K562 (cell line): ENCODE data around the gene AFG1L. TPM values are rescaled to one million over a fixed set of nuclear protein-coding genes. Genes with fewer than 3 reads are reported as not detected.

ENCODE experiments used
- HDAC2 ChIP-seq: fragments of 450-650 bp; IDR thresholded peaks from 2 replicates; pipeline ENCODE4 v1.6.1; 2016; ENCODE audit warnings: mild to moderate bottlenecking
- HINFP ChIP-seq: fragments of 450-650 bp; conservative IDR thresholded peaks from 2 replicates; pipeline ENCODE4 v1.6.1; 2016; ENCODE audit warnings: missing genetic modification characterization, low read depth, mild to moderate bottlenecking, control low read depth, missing compliant biosample characterization
- IFI16 ChIP-seq: fragments of 250-450 bp; sonication (Bioruptor Pico); IDR thresholded peaks from 2 replicates; pipeline ENCODE4 v2.1.2; 2022; ENCODE audit warnings: mild to moderate bottlenecking, inconsistent platforms
- ILF3 ChIP-seq: fragments of 450-650 bp; IDR thresholded peaks from 2 replicates; pipeline ENCODE4 v1.6.1; 2018; ENCODE audit warnings: antibody characterized with exemption, mild to moderate bottlenecking, moderate library complexity, borderline replicate concordance
- MYBL2 ChIP-seq, 2 experiments: fragments of 450-650 bp in 1 of 2; sonication (generic) in 1 of 2; formaldehyde crosslinking in 1 of 2; IDR thresholded peaks; 2 replicates each; pipeline versions ENCODE4 v1.6.1 to v1.8.1; 2017 to 2022; ENCODE audit warnings: borderline replicate concordance in 1 of 2, inconsistent platforms in 1 of 2, low read depth in 1 of 2, mild to moderate bottlenecking in 1 of 2, missing genetic modification reagents in 1 of 2, moderate library complexity in 1 of 2
- NR0B1 ChIP-seq: fragments of 450-650 bp; IDR thresholded peaks from one replicate; pipeline ENCODE4 v1.6.1; 2018; ENCODE audit warnings: mild to moderate bottlenecking, moderate library complexity; ENCODE audit not compliant: partially characterized antibody
- RERE ChIP-seq: sonication (generic); formaldehyde crosslinking; IDR thresholded peaks from 2 replicates; pipeline ENCODE4 v1.8.0; 2023; ENCODE audit warnings: missing genetic modification reagents, mild to moderate bottlenecking, borderline replicate concordance
- RFX5 ChIP-seq: IDR thresholded peaks from 2 replicates; pipeline ENCODE4 v1.6.1; 2011; ENCODE audit warnings: low read depth, mild to moderate bottlenecking, improper control_type of control experiment, low read length
- SRSF7 ChIP-seq: fragments of 200-400 bp; formaldehyde crosslinking; optimal IDR thresholded peaks from 2 replicates; pipeline ENCODE3; 2017; ENCODE audit warnings: mild to moderate bottlenecking, low read depth, low read length
- SUPT5H ChIP-seq: fragments of 450-650 bp; IDR thresholded peaks from 2 replicates; pipeline ENCODE4 v1.6.1; 2016
- TRIM24 ChIP-seq, 2 experiments: fragments of 450-650 bp; IDR thresholded peaks; 2 replicates each; pipeline ENCODE4 v1.6.1; 2016
- ZEB2 ChIP-seq: fragments of 450-650 bp; IDR thresholded peaks from 2 replicates; pipeline ENCODE4 v1.6.1; 2016
- polyA plus RNA-seq, 8 experiments: library from polyadenylated mRNA; depleted of rRNA in 4 of 8; stranded (reverse) in 5 of 8; unstranded in 3 of 8; fragments of >200 nt; fragmentation: Nextera tagmentation in 2 of 8; fragmentation: Illumina TruSeq in 1 of 8; extraction: Ambion mirVana in 2 of 8; extraction: Trizol in 1 of 8; gene quantifications; 2 replicates each; pipeline versions ENCODE4 v1.2.1 to v1.2.3, GENCODE V29; 2011 to 2014; ENCODE audit warnings: inconsistent platforms in 1 of 8, missing spikeins in 1 of 8
- total RNA-seq, 7 experiments: library from RNA; depleted of rRNA in 6 of 7; stranded (reverse); fragments of >200 nt in 6 of 7; fragmentation: Illumina TruSeq in 2 of 7; extraction: Trizol in 2 of 7; gene quantifications; 2 replicates each; pipeline versions ENCODE4 v1.2.1 to v1.2.3, GENCODE V29; 2011 to 2021; ENCODE audit warnings: low replicate concordance in 1 of 7
- TF ChIP-seq, protein P1 (sequence below): sonication (generic); formaldehyde crosslinking; IDR thresholded peaks from 2 replicates; pipeline ENCODE4 v1.8.1; 2023; ENCODE audit warnings: missing genetic modification reagents, mild to moderate bottlenecking, borderline replicate concordance

The AFG1L gene
- total and polyA plus RNA-seq, 9 of the 15 experiments (the other 6 are each of a cell fraction or from before 2014, with no cell fraction given) = 2.2 to 15.5 (median 5.8) TPM

- TF ChIP-seq RERE (CRISPR knock-in tag) = no peak
- peak; percentile 80; the same call in 1 of the 2 replicates for TF ChIP-seq HINFP
- no peak for TF ChIP-seq IFI16
- no peak for TF ChIP-seq RFX5
- TF ChIP-seq ILF3 = no peak
- peak; percentile 56; the same call in 1 of the 2 replicates for TF ChIP-seq ZEB2
- no peak for TF ChIP-seq SRSF7
- TF ChIP-seq, protein P1, sequence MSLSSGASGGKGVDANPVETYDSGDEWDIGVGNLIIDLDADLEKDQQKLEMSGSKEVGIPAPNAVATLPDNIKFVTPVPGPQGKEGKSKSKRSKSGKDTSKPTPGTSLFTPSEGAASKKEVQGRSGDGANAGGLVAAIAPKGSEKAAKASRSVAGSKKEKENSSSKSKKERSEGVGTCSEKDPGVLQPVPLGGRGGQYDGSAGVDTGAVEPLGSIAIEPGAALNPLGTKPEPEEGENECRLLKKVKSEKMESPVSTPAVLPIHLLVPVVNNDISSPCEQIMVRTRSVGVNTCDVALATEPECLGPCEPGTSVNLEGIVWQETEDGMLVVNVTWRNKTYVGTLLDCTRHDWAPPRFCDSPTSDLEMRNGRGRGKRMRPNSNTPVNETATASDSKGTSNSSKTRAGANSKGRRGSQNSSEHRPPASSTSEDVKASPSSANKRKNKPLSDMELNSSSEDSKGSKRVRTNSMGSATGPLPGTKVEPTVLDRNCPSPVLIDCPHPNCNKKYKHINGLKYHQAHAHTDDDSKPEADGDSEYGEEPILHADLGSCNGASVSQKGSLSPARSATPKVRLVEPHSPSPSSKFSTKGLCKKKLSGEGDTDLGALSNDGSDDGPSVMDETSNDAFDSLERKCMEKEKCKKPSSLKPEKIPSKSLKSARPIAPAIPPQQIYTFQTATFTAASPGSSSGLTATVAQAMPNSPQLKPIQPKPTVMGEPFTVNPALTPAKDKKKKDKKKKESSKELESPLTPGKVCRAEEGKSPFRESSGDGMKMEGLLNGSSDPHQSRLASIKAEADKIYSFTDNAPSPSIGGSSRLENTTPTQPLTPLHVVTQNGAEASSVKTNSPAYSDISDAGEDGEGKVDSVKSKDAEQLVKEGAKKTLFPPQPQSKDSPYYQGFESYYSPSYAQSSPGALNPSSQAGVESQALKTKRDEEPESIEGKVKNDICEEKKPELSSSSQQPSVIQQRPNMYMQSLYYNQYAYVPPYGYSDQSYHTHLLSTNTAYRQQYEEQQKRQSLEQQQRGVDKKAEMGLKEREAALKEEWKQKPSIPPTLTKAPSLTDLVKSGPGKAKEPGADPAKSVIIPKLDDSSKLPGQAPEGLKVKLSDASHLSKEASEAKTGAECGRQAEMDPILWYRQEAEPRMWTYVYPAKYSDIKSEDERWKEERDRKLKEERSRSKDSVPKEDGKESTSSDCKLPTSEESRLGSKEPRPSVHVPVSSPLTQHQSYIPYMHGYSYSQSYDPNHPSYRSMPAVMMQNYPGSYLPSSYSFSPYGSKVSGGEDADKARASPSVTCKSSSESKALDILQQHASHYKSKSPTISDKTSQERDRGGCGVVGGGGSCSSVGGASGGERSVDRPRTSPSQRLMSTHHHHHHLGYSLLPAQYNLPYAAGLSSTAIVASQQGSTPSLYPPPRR (CRISPR knock-in tag) = no peak
- TF ChIP-seq MYBL2 (IDR thresholded peaks at IDR 0.05; ENCODE audit: low read depth) = no peak
- no peak for TF ChIP-seq MYBL2 (CRISPR knock-in tag; IDR thresholded peaks at IDR 0.05; ENCODE audit: borderline replicate concordance)
- no peak for TF ChIP-seq NR0B1
- TF ChIP-seq TRIM24 (IDR thresholded peaks at IDR 0.05) = 0 out of 4 replicates have a peak, but pooled peaks of 1 of the 2 experiments have one; percentile 11
- no peak for TF ChIP-seq HDAC2
- no peak for TF ChIP-seq SUPT5H
Observed at GRCh38 chr6:108541843-108542759, 247.2 kb downstream of the AFG1L start (continued).
